ENCODE results near the gene CSNK1G1. TPM values are rescaled to one million over a fixed set of nuclear protein-coding genes. Genes with fewer than 3 reads are reported as not detected.

The CSNK1G1 gene
- total RNA-seq, 2 experiments from 2014 or later: 16.7 to 20.4 TPM

- no peaks in the 10 kb centered on the region for H3K27me3 Mint-ChIP-seq
- CTCF ChIA-PET: no interaction called here
- TF ChIP-seq CTCF (IDR thresholded peaks at IDR 0.05): no peak
- DNase-seq (no peak), ATAC-seq (no peak)
- H3K36me3 Mint-ChIP-seq (ENCODE audit: low read depth): peaks cover 4% of the 10 kb centered on the region
- POLR2A ChIA-PET: interaction anchor here (0.7 kb wide), 1 partner anchor 12 kb away, joined by 4 read pairs; no protein-coding TSS in a partner anchor
- H3K4me3 Mint-ChIP-seq: no peak overlapping the region
- peaks cover 47% of the 10 kb centered on the region for H3K4me1 Mint-ChIP-seq (ENCODE audit: low read depth)
- H3K9me3 Mint-ChIP-seq: no peaks in the 10 kb centered on the region
- H3K27ac Mint-ChIP-seq: no peak overlapping the region
- intact Hi-C loops (cut with micrococcal nuclease): no loop called here
Measured at GRCh38 chr15:64235552-64235951, 120.4 kb downstream of the CSNK1G1 start.

- TF ChIP-seq CTCF (IDR thresholded peaks at IDR 0.05): no peak
- H3K27ac Mint-ChIP-seq: no peak overlapping the region
- no peak overlapping the region for H3K4me3 Mint-ChIP-seq
- ATAC-seq: no peak
- intact Hi-C loops (cut with micrococcal nuclease): no loop called here
- H3K9me3 Mint-ChIP-seq: no peaks in the 10 kb centered on the region
- ChIA-PET POLR2A (interaction anchor here (0.8 kb wide), 1 partner anchor 15 kb away, joined by 3 read pairs; no protein-coding TSS in a partner anchor), CTCF (interaction anchor here (1.3 kb wide), 1 partner anchor 12 kb away, joined by 3 read pairs; no protein-coding TSS in a partner anchor)
- peaks cover 2% of the 10 kb centered on the region for H3K36me3 Mint-ChIP-seq (ENCODE audit: low read depth)
- peaks cover 40% of the 10 kb centered on the region for H3K4me1 Mint-ChIP-seq (ENCODE audit: low read depth)
- no peak for DNase-seq
- no peaks in the 10 kb centered on the region for H3K27me3 Mint-ChIP-seq
Measured at GRCh38 chr15:64233299-64233698, 122.7 kb downstream of the CSNK1G1 start.

- H3K27me3 Mint-ChIP-seq: no peaks in the 10 kb centered on the region
- no peak for TF ChIP-seq CTCF (IDR thresholded peaks at IDR 0.05)
- DNase-seq (no peak), ATAC-seq (no peak)
- H3K36me3 Mint-ChIP-seq (ENCODE audit: low read depth): peaks cover 2% of the 10 kb centered on the region
- no peak overlapping the region for H3K4me3 Mint-ChIP-seq
- H3K4me1 Mint-ChIP-seq (ENCODE audit: low read depth): peaks cover 32% of the 10 kb centered on the region
- no peak overlapping the region for H3K27ac Mint-ChIP-seq
- intact Hi-C loops (cut with micrococcal nuclease): no loop called here
- POLR2A ChIA-PET: no interaction called here
- CTCF ChIA-PET: interaction anchor here (0.6 kb wide), 1 partner anchor 152 kb away, joined by 3 read pairs; no protein-coding TSS in a partner anchor
- H3K9me3 Mint-ChIP-seq: no peaks in the 10 kb centered on the region
Measured at GRCh38 chr15:64232400-64232799, 123.6 kb downstream of the CSNK1G1 start.

GRCh38 chr15:64229129-64229724 lies 126.7 kb downstream of the CSNK1G1 start:
- ChIA-PET POLR2A (interaction anchor here (0.6 kb wide), 1 partner anchor 384 kb away, joined by 3 read pairs; no protein-coding TSS in a partner anchor), CTCF (no interaction called here)
- H3K36me3 Mint-ChIP-seq (ENCODE audit: low read depth): peaks cover 5% of the 10 kb centered on the region
- no peaks in the 10 kb centered on the region for H3K9me3 Mint-ChIP-seq
- ATAC-seq: peak; percentile 37
- no peak for TF ChIP-seq CTCF (IDR thresholded peaks at IDR 0.05)
- intact Hi-C loops (cut with micrococcal nuclease): no loop called here
- H3K27me3 Mint-ChIP-seq: no peaks in the 10 kb centered on the region
- H3K4me3 Mint-ChIP-seq: no peak overlapping the region
- peaks cover 17% of the 10 kb centered on the region for H3K4me1 Mint-ChIP-seq (ENCODE audit: low read depth)
- DNase-seq: no peak
- no peak overlapping the region for H3K27ac Mint-ChIP-seq

GRCh38 chr15:64225804-64226203 lies 130.2 kb downstream of the CSNK1G1 start:
- H3K27me3 Mint-ChIP-seq: no peaks in the 10 kb centered on the region
- ATAC-seq (no peak), DNase-seq (no peak)
- no peak overlapping the region for H3K4me3 Mint-ChIP-seq
- ChIA-PET CTCF (no interaction called here), POLR2A (no interaction called here)
- intact Hi-C loops (cut with micrococcal nuclease): no loop called here
- no peak overlapping the region for H3K27ac Mint-ChIP-seq
- TF ChIP-seq CTCF (IDR thresholded peaks at IDR 0.05): no peak
- H3K4me1 Mint-ChIP-seq (ENCODE audit: low read depth): peaks cover 29% of the 10 kb centered on the region
- H3K36me3 Mint-ChIP-seq (ENCODE audit: low read depth): peaks cover 12% of the 10 kb centered on the region
- H3K9me3 Mint-ChIP-seq: peaks cover 4% of the 10 kb centered on the region

Measured in activated CD8-positive, alpha-beta T cell treated with anti-CD3 and anti-CD28 coated beads for 36 hours (primary cell).